Neuronal stem cell (in vitro differentiated cells): ENCODE measurements around the gene IFITM2.
A peak's percentile ranks its signal among the peaks of the same experiment; 100 is the strongest.

Source experiments
- DNase-seq: peaks from one replicate; pipeline ENCODE4 v3.0.0-alpha.2; 2013; ENCODE audit warnings: low spot score
- H2AFZ ChIP-seq: one replicate; pipeline ENCODE4 v1.6.1; 2013; ENCODE audit warnings: mild to moderate bottlenecking, low read length, inconsistent platforms
- H2AK5ac ChIP-seq: 2 replicates; pipeline ENCODE4 v1.6.1; 2013; ENCODE audit warnings: low read depth, mild to moderate bottlenecking, inconsistent platforms, low read length, moderate library complexity, mixed read lengths
- H2BK120ac ChIP-seq: 2 replicates; pipeline ENCODE4 v1.6.1; 2013; ENCODE audit warnings: low read depth, mild to moderate bottlenecking, inconsistent platforms, low read length, moderate library complexity, mixed read lengths
- H2BK12ac ChIP-seq: one replicate; pipeline ENCODE4 v1.6.1; 2013; ENCODE audit warnings: low read length, inconsistent platforms
- H2BK15ac ChIP-seq: 2 replicates; pipeline ENCODE4 v1.6.1; 2013; ENCODE audit warnings: mild to moderate bottlenecking, low read length, inconsistent platforms, mixed read lengths
- H2BK5ac ChIP-seq: one replicate; pipeline ENCODE4 v1.6.1; 2013; ENCODE audit warnings: inconsistent platforms, mild to moderate bottlenecking, low read length, moderate library complexity
- H3K14ac ChIP-seq: one replicate; pipeline ENCODE4 v1.6.1; 2013; ENCODE audit warnings: low read length, inconsistent platforms
- H3K18ac ChIP-seq: 2 replicates; pipeline ENCODE4 v1.6.1; 2013; ENCODE audit warnings: low read length, inconsistent platforms
- H3K23ac ChIP-seq: 2 replicates; pipeline ENCODE4 v1.6.1; 2013; ENCODE audit warnings: low read depth, mild to moderate bottlenecking, mixed read lengths, low read length, inconsistent platforms; ENCODE audit not compliant: poor library complexity
- H3K27ac ChIP-seq: replicated peaks from 3 replicates; pipeline ENCODE4 v1.5.1; 2013; ENCODE audit warnings: low read length, inconsistent platforms
- H3K27me3 ChIP-seq, 3 experiments: 2 replicates each; pipeline ENCODE4 v1.6.1; 2013; ENCODE audit warnings: low read length in 3 of 3, mild to moderate bottlenecking in 2 of 3, inconsistent platforms in 1 of 3, low read depth in 1 of 3, mixed read lengths in 1 of 3, moderate library complexity in 1 of 3; ENCODE audit not compliant: control insufficient read depth in 3 of 3, insufficient read depth in 3 of 3
- H3K36me3 ChIP-seq, 2 donors: replicated peaks in 1 of 2; 2 replicates each; pipeline ENCODE4 v1.6.1; 2013; ENCODE audit warnings: low read length in 2 of 2; ENCODE audit not compliant: control insufficient read depth in 2 of 2, insufficient read depth in 2 of 2
- H3K4ac ChIP-seq: 2 replicates; pipeline ENCODE4 v1.6.1; 2013; ENCODE audit warnings: inconsistent platforms, mild to moderate bottlenecking, low read length, moderate library complexity
- H3K4me1 ChIP-seq, 2 donors: 1 replicate in 1 of 2; 2 replicates in 1 of 2; pipeline ENCODE4 v1.6.1; 2013; ENCODE audit warnings: low read length in 2 of 2, low read depth in 1 of 2; ENCODE audit not compliant: control insufficient read depth in 2 of 2, insufficient read depth in 1 of 2
- H3K4me2 ChIP-seq: one replicate; pipeline ENCODE4 v1.6.1; 2013; ENCODE audit warnings: mild to moderate bottlenecking, low read length, inconsistent platforms; ENCODE audit not compliant: insufficient read depth, poor library complexity, severe bottlenecking
- H3K4me3 ChIP-seq, 2 donors: 2 replicates each; pipeline ENCODE4 v1.5.1; 2013; ENCODE audit warnings: low read length in 2 of 2, mild to moderate bottlenecking in 2 of 2, inconsistent platforms in 1 of 2, moderate library complexity in 1 of 2
- H3K79me1 ChIP-seq: one replicate; pipeline ENCODE4 v1.6.1; 2013; ENCODE audit warnings: low read depth, mild to moderate bottlenecking, inconsistent platforms, low read length, moderate library complexity
- H3K9ac ChIP-seq: one replicate; pipeline ENCODE4 v1.6.1; 2013; ENCODE audit warnings: mild to moderate bottlenecking, low read depth, low read length, inconsistent platforms; ENCODE audit not compliant: poor library complexity
- H3K9me3 ChIP-seq, 2 donors: replicated peaks in 1 of 2; 2 replicates each; pipeline versions ENCODE3 to v1.6.1; 2013; ENCODE audit warnings: low read length in 2 of 2, mild to moderate bottlenecking in 2 of 2, inconsistent platforms in 1 of 2, low read depth in 1 of 2, mixed read lengths in 1 of 2, moderate library complexity in 1 of 2; ENCODE audit not compliant: control insufficient read depth in 2 of 2, insufficient read depth in 1 of 2
- H4K8ac ChIP-seq: one replicate; pipeline ENCODE4 v1.6.1; 2013; ENCODE audit warnings: low read depth, mild to moderate bottlenecking, inconsistent platforms, low read length, moderate library complexity
- H4K91ac ChIP-seq: one replicate; pipeline ENCODE4 v1.6.1; 2013; ENCODE audit warnings: low read length, low read depth, mild to moderate bottlenecking, inconsistent platforms; ENCODE audit not compliant: poor library complexity
- WGBS, 2 donors: extraction: QIAGEN DNeasy Blood & Tissue Kit; methylation state at CpG; one replicate each; pipeline ENCODE4 v1.1.7; 2013; ENCODE audit warnings: missing lambda C conversion rate in 2 of 2, mixed read lengths in 1 of 2; ENCODE audit not compliant: insufficient read length in 2 of 2, insufficient replicate concordance in 1 of 2; ENCODE audit errors: extremely low coverage in 2 of 2; 5-methylcytosine and 5-hydroxymethylcytosine counted together

Gene IFITM2

DNA sequence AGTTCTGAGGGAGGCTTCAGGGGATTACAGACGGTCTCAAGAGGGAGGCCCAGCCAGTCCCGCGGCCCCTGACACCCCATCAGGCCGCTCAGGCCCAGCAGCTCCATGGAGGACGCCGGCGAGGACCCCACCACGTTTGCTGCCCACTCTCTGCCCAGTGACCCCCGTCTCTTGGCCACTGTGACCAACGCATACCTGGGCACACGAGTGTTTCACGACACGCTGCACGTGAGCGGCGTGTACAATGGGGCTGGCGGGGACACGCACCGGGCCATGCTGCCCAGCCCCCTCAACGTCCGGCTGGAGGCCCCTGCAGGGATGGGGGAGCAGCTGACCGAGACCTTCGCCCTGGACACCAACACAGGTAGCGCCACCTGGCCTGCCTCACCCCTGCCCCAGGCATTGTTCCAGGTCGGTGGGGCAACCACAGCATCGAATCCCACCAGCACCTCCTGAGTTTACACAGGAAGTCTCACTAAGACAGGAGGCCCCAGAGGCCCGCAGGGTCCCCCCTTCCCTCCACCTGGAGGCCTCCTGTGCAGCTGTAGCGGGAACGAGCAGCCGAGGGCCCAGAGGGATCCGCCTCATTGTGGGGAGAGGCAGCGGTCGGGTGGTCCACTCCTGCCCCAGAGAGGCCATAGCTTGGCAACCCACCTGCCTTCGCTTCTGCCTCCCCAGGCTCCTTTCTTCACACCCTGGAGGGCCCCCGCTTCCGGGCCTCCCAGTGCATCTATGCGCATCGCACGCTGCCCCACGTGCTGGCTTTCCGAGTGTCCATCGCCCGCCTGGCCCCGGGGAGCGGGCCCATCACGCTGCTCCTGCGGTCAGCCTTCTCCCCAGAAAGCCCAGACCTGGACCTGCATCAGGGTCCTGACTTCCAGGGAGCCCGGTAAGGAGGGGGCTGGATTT lies 17.6 kb upstream of the IFITM2 start:
- Histone ChIP-seq H3K9ac (peak overlapping the region; percentile 72), H4K91ac (no peak overlapping the region), H3K23ac (peak overlapping the region; percentile 96), H3K4ac (peak overlapping the region; percentile 98), H2BK12ac (peak overlapping the region; percentile 95), H3K14ac (peak overlapping the region; percentile 94), H3K4me1 (peaks cover 15 to 16% of the 10 kb centered on the region in 2 donors), H3K27ac (no peak overlapping the region), H3K18ac (peak overlapping the region; percentile 93), H2BK5ac (peak overlapping the region; percentile 42), H3K79me1 (peaks cover 7% of the 10 kb centered on the region), H3K27me3 (peaks cover 0 to 14% (median 0%) of the 10 kb centered on the region in 3 experiments), H3K9me3 (no peaks in the 10 kb centered on the region), H2BK120ac (peak overlapping the region; percentile 67), H3K4me3 (peak overlapping the region; percentile 2 to 44), H3K36me3 (peaks cover 23 to 30% of the 10 kb centered on the region in 2 donors), H2AK5ac (peak overlapping the region; percentile 99), H2AFZ (no peak overlapping the region), H2BK15ac (peak overlapping the region; percentile 92), H4K8ac (no peak overlapping the region), H3K4me2 (peak overlapping the region; percentile 60)
- no peak for DNase-seq
- WGBS, 2 donors, result no CpG with 5 or more reads among the region's 48 CpGs

DNA sequence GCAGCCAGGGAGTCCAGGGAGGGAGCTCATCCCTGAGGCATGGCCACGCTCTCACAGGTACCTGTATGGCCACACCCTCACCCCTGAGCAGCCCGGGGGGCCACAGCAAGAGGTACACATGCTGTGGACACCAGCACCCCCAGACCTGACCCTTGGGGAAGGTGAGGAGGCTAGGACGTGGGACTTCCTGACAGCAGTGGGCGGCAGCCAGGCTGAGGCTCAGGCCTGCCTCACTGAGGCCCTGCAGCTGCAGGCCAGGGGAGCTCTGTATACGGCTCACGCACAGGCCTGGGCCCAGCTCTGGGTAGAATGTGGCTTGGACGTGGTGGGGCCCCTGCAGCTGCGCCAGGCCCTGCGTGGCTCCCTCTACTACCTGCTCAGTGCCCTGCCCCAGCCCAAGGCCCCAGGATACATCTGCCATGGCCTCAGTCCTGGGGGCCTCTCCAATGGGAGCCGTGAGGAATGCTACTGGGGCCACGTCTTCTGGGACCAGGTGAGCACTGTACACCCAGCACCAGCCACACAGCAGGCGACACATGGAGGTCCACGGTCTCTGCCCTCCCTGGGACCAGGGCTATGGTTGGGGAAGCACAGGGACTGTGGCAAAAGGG lies 16.9 kb upstream of the IFITM2 start:
- H2AFZ ChIP-seq, result no peak overlapping the region
- H3K9ac ChIP-seq, result peak overlapping the region; percentile 72
- peaks cover 7% of the 10 kb centered on the region for H3K79me1 ChIP-seq
- no peaks in the 10 kb centered on the region for H3K9me3 ChIP-seq
- no CpG with 5 or more reads among the region's 13 CpGs for WGBS, 2 donors
- no peak for DNase-seq
- H2BK15ac ChIP-seq, result peak overlapping the region; percentile 58
- no peak overlapping the region for H3K4me3 ChIP-seq
- no peak overlapping the region for H4K8ac ChIP-seq
- peak overlapping the region; percentile 93 for H3K23ac ChIP-seq
- H3K36me3 ChIP-seq, result peaks cover 23 to 31% of the 10 kb centered on the region in 2 donors
- no peak overlapping the region for H2BK120ac ChIP-seq
- no peak overlapping the region for H3K4ac ChIP-seq
- H2BK12ac ChIP-seq, result peak overlapping the region; percentile 94
- H3K27me3 ChIP-seq, result peaks cover 0 to 14% (median 0%) of the 10 kb centered on the region in 3 experiments
- H4K91ac ChIP-seq, result peak overlapping the region; percentile 72
- H3K14ac ChIP-seq, result no peak overlapping the region
- peaks cover 14 to 15% of the 10 kb centered on the region in 2 donors for H3K4me1 ChIP-seq
- H3K4me2 ChIP-seq, result no peak overlapping the region
- peak overlapping the region; percentile 99 for H2AK5ac ChIP-seq
- no peak overlapping the region for H3K18ac ChIP-seq
- H3K27ac ChIP-seq, result no peak overlapping the region
- H2BK5ac ChIP-seq, result peak overlapping the region; percentile 19

DNA sequence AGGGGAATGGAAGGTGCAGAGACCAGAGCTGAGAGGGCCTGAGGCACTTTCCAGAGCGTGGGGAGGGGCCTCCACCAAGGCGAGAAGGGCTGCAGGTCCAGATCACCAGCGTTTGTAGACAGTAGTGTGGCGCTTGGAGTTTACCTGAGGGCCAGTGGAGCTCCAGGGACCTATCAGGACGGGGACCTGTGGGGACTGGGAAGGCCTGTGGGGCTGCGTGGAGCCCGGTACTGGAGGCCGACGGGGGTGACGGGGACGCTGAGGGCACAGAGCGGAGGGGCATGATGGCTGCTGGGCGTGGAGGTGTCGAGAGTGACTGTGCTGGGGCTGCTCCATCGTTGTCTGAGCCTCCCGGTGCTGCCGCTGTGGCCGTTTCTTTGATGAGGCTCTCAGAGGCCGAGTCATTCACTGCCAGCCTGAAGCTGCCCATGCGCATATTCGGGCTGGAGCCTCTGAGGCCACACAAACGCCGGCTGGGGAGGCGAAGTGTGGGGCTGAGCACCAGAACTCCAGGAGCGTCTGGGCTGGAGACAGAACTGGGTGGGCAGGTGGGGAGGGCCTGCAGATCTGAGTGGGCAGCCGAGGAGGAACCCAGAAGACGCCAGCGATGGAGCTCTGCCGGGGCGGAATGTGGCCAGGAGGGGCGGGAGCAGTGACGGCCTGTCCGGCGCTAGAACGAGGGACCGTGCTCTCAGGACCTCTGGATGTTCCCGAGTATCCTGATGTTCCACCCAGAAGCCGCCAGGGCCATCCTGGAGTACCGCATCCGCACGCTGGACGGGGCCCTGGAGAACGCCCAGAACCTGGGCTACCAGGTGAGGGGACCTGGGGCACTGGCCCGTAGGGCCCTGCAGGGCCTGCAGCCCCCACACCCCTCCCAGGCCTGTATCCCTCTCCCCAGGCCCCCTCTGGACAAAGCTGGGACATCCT lies 16.1 kb upstream of the IFITM2 start:
- DNase-seq, result no peak

More for the DNA sequence above, 16.1 kb upstream of the IFITM2 start:
- Histone ChIP-seq H2AK5ac (peak overlapping the region; percentile 99), H3K9me3 (no peaks in the 10 kb centered on the region), H3K27ac (no peak overlapping the region), H3K14ac (no peak overlapping the region), H3K4me1 (peaks cover 14 to 15% of the 10 kb centered on the region in 2 donors), H2BK120ac (no peak overlapping the region), H3K79me1 (peaks cover 7% of the 10 kb centered on the region), H3K27me3 (peaks cover 0 to 14% (median 0%) of the 10 kb centered on the region in 3 experiments), H3K9ac (peak overlapping the region; percentile 72), H2BK15ac (peak overlapping the region; percentile 58), H3K4me2 (no peak overlapping the region), H4K91ac (no peak overlapping the region), H3K23ac (peak overlapping the region; percentile 93), H3K4me3 (no peak overlapping the region), H2AFZ (no peak overlapping the region), H2BK5ac (peak overlapping the region; percentile 82), H3K18ac (no peak overlapping the region), H3K36me3 (peaks cover 23 to 31% of the 10 kb centered on the region in 2 donors), H2BK12ac (peak overlapping the region; percentile 10), H4K8ac (no peak overlapping the region), H3K4ac (no peak overlapping the region)
- WGBS, 2 donors, result no CpG with 5 or more reads among the region's 44 CpGs
